ENCODE measurements around the gene PDE9A. TPM values are rescaled to one million over a fixed set of nuclear protein-coding genes. Genes with fewer than 3 reads are reported as not detected.

Gene PDE9A
- total RNA-seq, 1 donor from 2014 or later, result 31.4 TPM

DNA sequence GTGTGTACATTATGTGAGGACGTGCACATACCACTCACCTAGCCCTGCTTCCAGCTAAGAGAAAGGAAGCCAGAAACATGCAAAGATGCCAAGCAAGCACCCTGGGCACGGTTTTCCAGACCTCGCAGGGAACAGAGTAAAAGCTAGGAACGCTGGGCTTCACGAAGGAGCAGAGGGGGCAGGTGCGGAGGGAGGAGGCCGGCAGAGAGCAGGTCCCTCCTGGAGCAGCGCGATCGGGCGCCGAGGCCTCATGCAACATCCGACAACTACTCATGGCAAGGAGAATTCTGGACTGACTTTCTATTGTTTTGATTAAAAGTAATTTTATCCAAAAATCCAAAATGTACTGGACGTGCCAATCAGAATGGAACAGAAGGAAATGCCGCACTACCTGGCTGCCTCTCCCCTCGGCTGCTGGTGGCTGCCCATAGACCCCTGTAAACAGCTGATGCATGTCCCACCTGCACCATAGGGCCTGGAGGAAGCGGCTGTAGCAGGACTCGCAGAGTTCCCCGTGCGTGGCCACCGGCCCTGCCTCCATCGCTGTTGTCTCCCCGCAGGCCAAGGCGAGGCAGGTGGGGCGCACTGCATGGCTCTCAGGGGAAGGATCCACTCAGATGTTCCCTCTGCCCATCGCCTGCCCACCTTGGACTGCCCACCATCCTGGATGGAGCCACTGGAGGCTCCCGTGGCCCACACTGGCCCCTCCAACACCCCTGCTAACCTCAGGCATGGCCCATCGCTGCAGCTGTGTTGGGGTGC, 132.4 kb downstream of the PDE9A start:
- H3K4me3 Mint-ChIP-seq, result no peak overlapping the region
- TF ChIP-seq, protein P1, sequence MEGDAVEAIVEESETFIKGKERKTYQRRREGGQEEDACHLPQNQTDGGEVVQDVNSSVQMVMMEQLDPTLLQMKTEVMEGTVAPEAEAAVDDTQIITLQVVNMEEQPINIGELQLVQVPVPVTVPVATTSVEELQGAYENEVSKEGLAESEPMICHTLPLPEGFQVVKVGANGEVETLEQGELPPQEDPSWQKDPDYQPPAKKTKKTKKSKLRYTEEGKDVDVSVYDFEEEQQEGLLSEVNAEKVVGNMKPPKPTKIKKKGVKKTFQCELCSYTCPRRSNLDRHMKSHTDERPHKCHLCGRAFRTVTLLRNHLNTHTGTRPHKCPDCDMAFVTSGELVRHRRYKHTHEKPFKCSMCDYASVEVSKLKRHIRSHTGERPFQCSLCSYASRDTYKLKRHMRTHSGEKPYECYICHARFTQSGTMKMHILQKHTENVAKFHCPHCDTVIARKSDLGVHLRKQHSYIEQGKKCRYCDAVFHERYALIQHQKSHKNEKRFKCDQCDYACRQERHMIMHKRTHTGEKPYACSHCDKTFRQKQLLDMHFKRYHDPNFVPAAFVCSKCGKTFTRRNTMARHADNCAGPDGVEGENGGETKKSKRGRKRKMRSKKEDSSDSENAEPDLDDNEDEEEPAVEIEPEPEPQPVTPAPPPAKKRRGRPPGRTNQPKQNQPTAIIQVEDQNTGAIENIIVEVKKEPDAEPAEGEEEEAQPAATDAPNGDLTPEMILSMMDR (conservative IDR thresholded peaks at IDR 0.05), result no peak
- no peaks in the 10 kb centered on the region for H3K36me3 Mint-ChIP-seq (ENCODE audit: low read depth)
- H3K9me3 Mint-ChIP-seq, result no peaks in the 10 kb centered on the region
- H3K27ac Mint-ChIP-seq (ENCODE audit: unreplicated experiment), result no peak overlapping the region
- no peak for DNase-seq (ENCODE audit: low read depth, low spot score)
- H3K4me1 Mint-ChIP-seq, result peaks cover 24% of the 10 kb centered on the region
- H3K27me3 Mint-ChIP-seq (ENCODE audit: low read depth), result peaks cover 40% of the 10 kb centered on the region

DNA sequence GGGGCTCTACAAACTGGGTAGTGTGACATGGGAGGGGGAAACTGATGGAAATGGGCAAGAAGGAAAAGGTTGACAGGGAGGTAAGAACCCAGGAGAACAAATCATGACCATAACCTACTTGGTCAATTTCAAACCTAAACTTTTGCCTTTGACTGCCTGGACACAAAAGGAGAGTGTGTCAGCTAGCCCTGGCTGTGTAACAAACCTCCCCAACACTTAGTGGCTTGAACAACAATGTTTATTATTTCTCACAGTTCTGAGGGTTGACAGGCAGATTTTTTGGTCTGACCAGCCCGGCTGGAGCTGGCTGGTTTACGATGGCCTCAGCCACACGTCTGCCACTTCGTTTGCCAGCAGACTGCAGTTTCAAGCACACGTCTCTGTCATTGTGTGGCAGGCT, 133.5 kb downstream of the PDE9A start:
- Mint-ChIP-seq H3K4me1 (peaks cover 16% of the 10 kb centered on the region), H3K27me3 (ENCODE audit: low read depth) (peaks cover 42% of the 10 kb centered on the region), H3K9me3 (no peaks in the 10 kb centered on the region), H3K36me3 (ENCODE audit: low read depth) (no peaks in the 10 kb centered on the region), H3K27ac (ENCODE audit: unreplicated experiment) (no peak overlapping the region), H3K4me3 (no peak overlapping the region)
- no peak for DNase-seq (ENCODE audit: low read depth, low spot score)
- TF ChIP-seq, protein P1 (conservative IDR thresholded peaks at IDR 0.05), result no peak

DNA sequence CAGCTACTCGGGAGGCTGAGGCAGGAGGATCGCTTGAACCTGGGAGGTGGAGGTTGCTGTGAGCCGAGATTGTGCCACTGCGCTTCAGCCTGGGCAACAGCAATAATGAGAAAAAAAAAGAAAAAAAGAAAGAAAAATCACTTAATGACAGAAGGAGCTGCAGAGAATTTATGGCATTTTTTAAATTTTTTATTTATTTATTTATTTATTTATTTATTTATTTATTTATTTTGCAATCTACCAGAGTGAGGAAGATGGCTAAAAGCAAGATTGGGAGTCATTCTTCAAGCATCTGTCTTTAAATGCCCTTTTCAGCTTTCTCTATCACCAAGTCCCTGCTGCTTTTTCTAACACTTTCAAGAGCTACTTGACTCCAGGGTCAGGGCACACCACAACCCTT, 134.2 kb downstream of the PDE9A start:
- Mint-ChIP-seq H3K9me3 (no peaks in the 10 kb centered on the region), H3K27ac (ENCODE audit: unreplicated experiment) (no peak overlapping the region), H3K4me3 (no peak overlapping the region), H3K27me3 (ENCODE audit: low read depth) (peaks cover 35% of the 10 kb centered on the region), H3K36me3 (ENCODE audit: low read depth) (no peaks in the 10 kb centered on the region), H3K4me1 (peaks cover 9% of the 10 kb centered on the region)
- TF ChIP-seq, protein P1 (conservative IDR thresholded peaks at IDR 0.05), result no peak
- DNase-seq (ENCODE audit: low read depth, low spot score), result no peak

DNA sequence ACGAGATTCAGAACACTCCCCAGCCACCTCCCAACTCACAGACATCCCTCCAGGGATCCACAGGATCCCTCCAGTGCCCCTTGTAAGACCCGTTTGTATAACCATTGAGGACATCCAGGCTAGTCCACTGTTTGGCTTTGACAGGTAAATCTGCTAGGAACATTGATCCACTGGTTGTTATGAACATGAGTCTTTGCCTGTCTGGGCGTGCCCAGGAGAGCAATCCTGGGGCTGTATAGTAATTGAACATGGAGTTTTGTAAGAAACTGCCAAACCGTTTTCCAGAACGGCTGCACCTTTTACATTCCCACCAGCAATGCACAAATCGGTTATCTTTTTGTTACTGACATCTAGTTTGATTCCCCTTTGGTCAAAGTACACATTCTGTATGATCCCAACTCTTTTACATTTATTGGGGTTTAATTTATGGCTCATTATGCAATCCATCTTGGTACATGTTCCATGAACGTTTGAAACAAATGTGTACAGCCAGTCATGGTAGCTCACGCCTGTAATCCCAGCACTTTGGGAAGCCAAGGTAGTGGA, 137.2 kb downstream of the PDE9A start:
- H3K27ac Mint-ChIP-seq (ENCODE audit: unreplicated experiment), result no peak overlapping the region

DNA sequence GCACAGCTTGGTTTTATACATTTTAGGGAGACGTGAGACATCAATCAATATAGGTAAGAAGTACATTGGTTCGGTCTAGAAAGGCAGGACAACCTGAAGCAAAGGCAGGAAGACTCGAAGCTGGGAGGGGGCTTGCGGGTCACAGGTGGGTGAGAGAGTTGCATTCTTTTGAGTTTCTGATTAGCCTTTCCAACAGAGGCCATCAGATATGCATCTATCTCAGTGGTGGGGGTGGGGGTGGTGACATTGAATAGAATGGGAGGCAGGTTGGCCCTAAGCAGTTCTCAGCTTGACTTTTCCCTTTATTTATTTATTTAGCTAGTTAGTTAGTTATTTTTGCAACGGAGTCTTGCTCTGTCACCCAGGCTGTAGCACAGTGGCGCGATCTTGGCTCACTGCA, 140.4 kb downstream of the PDE9A start:
- Mint-ChIP-seq H3K4me1 (no peaks in the 10 kb centered on the region), H3K27me3 (ENCODE audit: low read depth) (peaks cover 33% of the 10 kb centered on the region), H3K36me3 (ENCODE audit: low read depth) (no peaks in the 10 kb centered on the region), H3K4me3 (no peak overlapping the region), H3K9me3 (no peaks in the 10 kb centered on the region), H3K27ac (ENCODE audit: unreplicated experiment) (no peak overlapping the region)
- no peak for DNase-seq (ENCODE audit: low read depth, low spot score)
- TF ChIP-seq, protein P1 (conservative IDR thresholded peaks at IDR 0.05), result no peak

More for the DNA sequence above, 137.2 kb downstream of the PDE9A start:
- Mint-ChIP-seq H3K9me3 (no peaks in the 10 kb centered on the region), H3K4me3 (no peak overlapping the region), H3K36me3 (ENCODE audit: low read depth) (no peaks in the 10 kb centered on the region), H3K4me1 (no peaks in the 10 kb centered on the region), H3K27me3 (ENCODE audit: low read depth) (peaks cover 27% of the 10 kb centered on the region)
- no peak for DNase-seq (ENCODE audit: low read depth, low spot score)
- TF ChIP-seq, protein P1 (conservative IDR thresholded peaks at IDR 0.05), result no peak

Measured in neural crest cell (in vitro differentiated cells).